IMR-90 (cell line): Measurements from ENCODE around the gene AGAP1. TPM values are rescaled to one million over a fixed set of nuclear protein-coding genes. Genes with fewer than 3 reads are reported as not detected.

Experiments used
- ATAC-seq: fragments of 200-7000 bp; cut with Tn5 transposase; 2 replicates; pipeline ENCODE4 v1.9.1; 2020; ENCODE audit warnings: low read depth, mild to moderate bottlenecking, moderate library complexity
- BruUV-seq: library from RNA; stranded (reverse); fragments of 400-500 nt; replicated peaks from 2 replicates; lab custom pipeline; 2021; lab: Mats Ljungman, UMichigan
- CTCF ChIA-PET: fragments of 300-600 bp; formaldehyde crosslinking; extraction: SDS; loops from one replicate; lab custom pipeline; 2021; ENCODE audit warnings: antibody characterized with exemption; lab: Yijun Ruan, JAX
- POLR2A ChIA-PET: fragments of 300-600 bp; sonication (Branson Sonifier 250); formaldehyde crosslinking; loops from one replicate; lab custom pipeline; 2022; ENCODE audit warnings: antibody characterized with exemption; ENCODE audit not compliant: unreplicated experiment; lab: Charles Lee
- DNase-seq: peaks from one replicate; pipeline ENCODE4 v3.0.0; 2013
- H2AFZ ChIP-seq: replicated peaks from 2 replicates; pipeline ENCODE3; 2013; ENCODE audit warnings: low read length, mild to moderate bottlenecking; ENCODE audit not compliant: poor library complexity
- H2AK5ac ChIP-seq: 2 replicates; pipeline ENCODE4 v1.6.1; 2013; ENCODE audit warnings: low read depth, low read length, inconsistent platforms
- H2AK9ac ChIP-seq: replicated peaks from 2 replicates; pipeline ENCODE3; 2013; ENCODE audit warnings: mild to moderate bottlenecking, low read depth, low read length, moderate library complexity; ENCODE audit not compliant: poor library complexity
- H2BK120ac ChIP-seq: 2 replicates; pipeline ENCODE4 v1.6.1; 2013; ENCODE audit warnings: low read depth, low read length, inconsistent platforms
- H2BK15ac ChIP-seq: 3 replicates; pipeline ENCODE4 v1.6.1; 2013; ENCODE audit warnings: low read depth, low read length, inconsistent platforms
- H2BK20ac ChIP-seq: 2 replicates; pipeline ENCODE4 v1.6.1; 2013; ENCODE audit warnings: low read depth, mild to moderate bottlenecking, inconsistent platforms, low read length, moderate library complexity
- H2BK5ac ChIP-seq: 2 replicates; pipeline ENCODE4 v1.6.1; 2013; ENCODE audit warnings: mild to moderate bottlenecking, low read depth, low read length, inconsistent platforms; ENCODE audit not compliant: poor library complexity, severe bottlenecking
- H3K14ac ChIP-seq: replicated peaks from 2 replicates; pipeline ENCODE4 v1.6.1; 2013; ENCODE audit warnings: low read depth, low read length, inconsistent platforms
- H3K18ac ChIP-seq: 2 replicates; pipeline ENCODE4 v1.6.1; 2013; ENCODE audit warnings: low read depth, low read length, control low read depth
- H3K23ac ChIP-seq: 2 replicates; pipeline ENCODE4 v1.6.1; 2013; ENCODE audit warnings: low read depth, low read length, inconsistent platforms
- H3K27ac ChIP-seq: 2 replicates; pipeline ENCODE4 v1.5.1; 2013; ENCODE audit warnings: mild to moderate bottlenecking, control low read depth, low read length; ENCODE audit not compliant: insufficient read depth
- H3K27me3 ChIP-seq: 2 replicates; pipeline ENCODE4 v1.6.1; 2013; ENCODE audit warnings: low read length; ENCODE audit not compliant: control insufficient read depth, insufficient read depth
- H3K36me3 ChIP-seq: 2 replicates; pipeline ENCODE4 v1.6.1; 2013; ENCODE audit warnings: low read length, mixed read lengths; ENCODE audit not compliant: control insufficient read depth, insufficient read depth
- H3K4ac ChIP-seq: 2 replicates; pipeline ENCODE4 v1.6.1; 2013; ENCODE audit warnings: low read depth, low read length, inconsistent platforms
- H3K4me1 ChIP-seq: 2 replicates; pipeline ENCODE4 v1.6.1; 2013; ENCODE audit warnings: low read length, mixed read lengths; ENCODE audit not compliant: control insufficient read depth, insufficient read depth
- H3K4me2 ChIP-seq: 2 replicates; pipeline ENCODE4 v1.6.1; 2013; ENCODE audit warnings: low read depth, mild to moderate bottlenecking, control low read depth, low read length, moderate library complexity
- H3K4me3 ChIP-seq: 2 replicates; pipeline ENCODE4 v1.5.1; 2013; ENCODE audit warnings: low read depth, mild to moderate bottlenecking, control low read depth, low read length, moderate library complexity; ENCODE audit not compliant: insufficient read depth
- H3K56ac ChIP-seq: 2 replicates; pipeline ENCODE4 v1.6.1; 2013; ENCODE audit warnings: low read length, inconsistent platforms; ENCODE audit not compliant: insufficient read depth; ENCODE audit errors: extremely low read depth
- H3K79me1 ChIP-seq, 2 experiments: 2 replicates each; pipeline ENCODE4 v1.6.1; 2013; ENCODE audit warnings: low read length in 2 of 2, inconsistent platforms in 1 of 2, low read depth in 1 of 2
- H3K9ac ChIP-seq: 2 replicates; pipeline ENCODE4 v1.6.1; 2013; ENCODE audit warnings: low read depth, low read length, control low read depth
- H3K9me1 ChIP-seq: 2 replicates; pipeline ENCODE4 v1.6.1; 2013; ENCODE audit warnings: low read length, inconsistent platforms; ENCODE audit not compliant: insufficient read depth
- H3K9me3 ChIP-seq: 2 replicates; pipeline ENCODE4 v1.6.1; 2013; ENCODE audit warnings: low read length; ENCODE audit not compliant: control insufficient read depth, insufficient read depth
- H4K20me1 ChIP-seq: 2 replicates; pipeline ENCODE4 v1.6.1; 2013; ENCODE audit warnings: low read length, inconsistent platforms; ENCODE audit not compliant: insufficient read depth
- H4K5ac ChIP-seq: 2 replicates; pipeline ENCODE4 v1.6.1; 2013; ENCODE audit warnings: mild to moderate bottlenecking, low read depth, low read length, control low read depth
- H4K8ac ChIP-seq, 2 experiments: 2 replicates each; pipeline ENCODE4 v1.6.1; 2013; ENCODE audit warnings: low read depth in 2 of 2, low read length in 2 of 2, control low read depth in 1 of 2, inconsistent platforms in 1 of 2
- H4K91ac ChIP-seq: 2 replicates; pipeline ENCODE4 v1.6.1; 2013; ENCODE audit warnings: low read depth, low read length, inconsistent platforms; ENCODE audit not compliant: insufficient read depth
- BHLHE40 ChIP-seq: fragments of 150-350 bp; IDR thresholded peaks from 2 replicates; pipeline ENCODE4 v1.6.1; 2016; ENCODE audit warnings: mild to moderate bottlenecking, low read depth, low read length
- CEBPB ChIP-seq: IDR thresholded peaks from 2 replicates; pipeline ENCODE4 v1.6.1; 2012; ENCODE audit warnings: low read depth, low read length, improper control_type of control experiment
- CHD1 ChIP-seq: IDR thresholded peaks from 2 replicates; pipeline ENCODE4 v1.6.1; 2012; ENCODE audit warnings: low read depth, low read length, improper control_type of control experiment
- CTCF ChIP-seq: conservative IDR thresholded peaks from 2 replicates; pipeline ENCODE4 v1.5.1; 2012; ENCODE audit warnings: mild to moderate bottlenecking, low read depth, low read length, improper control_type of control experiment
- ELK1 ChIP-seq: fragments of 150-350 bp; IDR thresholded peaks from 2 replicates; pipeline ENCODE4 v1.6.1; 2016; ENCODE audit warnings: low read depth, mild to moderate bottlenecking, low read length, moderate library complexity, borderline replicate concordance
- FOS ChIP-seq: fragments of 150-350 bp; IDR thresholded peaks from 2 replicates; pipeline ENCODE4 v1.6.1; 2016; ENCODE audit warnings: low read depth, low read length
- MAFK ChIP-seq: IDR thresholded peaks from 2 replicates; pipeline ENCODE4 v1.6.1; 2012; ENCODE audit warnings: low read depth, low read length, improper control_type of control experiment
- MAZ ChIP-seq: IDR thresholded peaks from 2 replicates; pipeline ENCODE4 v1.6.1; 2012; ENCODE audit warnings: low read depth, mild to moderate bottlenecking, low read length, improper control_type of control experiment, moderate library complexity, borderline replicate concordance
- MXI1 ChIP-seq: IDR thresholded peaks from 2 replicates; pipeline ENCODE4 v1.6.1; 2012; ENCODE audit warnings: low read depth, mild to moderate bottlenecking, low read length, moderate library complexity, borderline replicate concordance
- NFE2L2 ChIP-seq: fragments of 150-350 bp; IDR thresholded peaks from 2 replicates; pipeline ENCODE4 v1.6.1; 2016; ENCODE audit warnings: low read depth, mild to moderate bottlenecking, low read length
- POLR2A ChIP-seq: IDR thresholded peaks from 2 replicates; pipeline ENCODE4 v1.6.1; 2012; ENCODE audit warnings: mild to moderate bottlenecking, low read depth, low read length
- RAD21 ChIP-seq: IDR thresholded peaks from 2 replicates; pipeline ENCODE4 v1.6.1; 2012; ENCODE audit warnings: low read length, improper control_type of control experiment
- RCOR1 ChIP-seq: IDR thresholded peaks from 2 replicates; pipeline ENCODE4 v1.6.1; 2012; ENCODE audit warnings: mild to moderate bottlenecking, low read length, improper control_type of control experiment; ENCODE audit not compliant: insufficient replicate concordance
- RFX5 ChIP-seq: IDR thresholded peaks from 2 replicates; pipeline ENCODE4 v1.8.0; 2012; ENCODE audit warnings: low read depth, mild to moderate bottlenecking, low read length, moderate library complexity
- SMC3 ChIP-seq: fragments of 150-350 bp; IDR thresholded peaks from 2 replicates; pipeline ENCODE4 v1.6.1; 2016; ENCODE audit warnings: low read depth, mild to moderate bottlenecking, antibody characterized with exemption, low read length, moderate library complexity
- USF2 ChIP-seq: fragments of 150-350 bp; IDR thresholded peaks from 2 replicates; pipeline ENCODE4 v1.6.1; 2017; ENCODE audit warnings: mild to moderate bottlenecking, antibody characterized with exemption, low read length, low read depth
- WGBS, 2 experiments: methylation state at CpG; one replicate each; pipeline versions ENCODE4 v1.1.5 to v1.1.7; 2013; ENCODE audit warnings: missing lambda C conversion rate in 2 of 2; ENCODE audit not compliant: insufficient read length in 1 of 2; ENCODE audit errors: extremely low coverage in 2 of 2; 5-methylcytosine and 5-hydroxymethylcytosine counted together
- dilution Hi-C: fragments of 300-500 bp; cut with HindIII; formaldehyde crosslinking; loops from one replicate; pipeline ENCODE4 v1.14.3; 2018; ENCODE audit warnings: low sequenced_read_pairs; ENCODE audit not compliant: unreplicated experiment
- in situ Hi-C: fragments of 300-500 bp; cut with MboI; formaldehyde crosslinking; loops from 3 replicates; pipeline ENCODE4 v1.14.3; 2019; ENCODE audit warnings: low sequenced_read_pairs, inconsistent platforms, mixed read lengths
- intact Hi-C: fragments of 100-400 bp; cut with micrococcal nuclease; formaldehyde crosslinking; loops from 2 replicates; pipeline ENCODE4 v1.10.0; 2022
- polyA plus RNA-seq, 3 experiments: library from polyadenylated mRNA; depleted of rRNA; stranded (reverse); fragments of >200 nt; gene quantifications; 2 replicates each; pipeline ENCODE4 v1.2.3, GENCODE V29; 2012; ENCODE audit warnings: low replicate concordance in 1 of 3
- total RNA-seq: library from RNA; depleted of rRNA; stranded (reverse); fragments of >200 nt; gene quantifications from 2 replicates; pipeline ENCODE4 v1.2.3, GENCODE V29; 2012

Gene AGAP1
- total and polyA plus RNA-seq, 2 of the 4 experiments (the other 2 are of a cell fraction), result 15.1 to 16.4 TPM

GRCh38 chr2:235546436-235546835 is 52.6 kb downstream of the AGAP1 start:
- no peak overlapping the region for H4K8ac ChIP-seq
- no peak for ATAC-seq
- H3K27me3 ChIP-seq, result no peaks in the 10 kb centered on the region
- dilution Hi-C loops (no loop called here), intact Hi-C loops (no loop called here), in situ Hi-C loops (no loop called here)
- no peak overlapping the region for H2BK5ac ChIP-seq
- ChIA-PET CTCF (no interaction called here), POLR2A (no interaction called here)
- H4K20me1 ChIP-seq, result peaks cover 80% of the 10 kb centered on the region
- H2BK120ac ChIP-seq, result no peak overlapping the region
- H3K9me1 ChIP-seq, result 0 out of 2 replicates have a peak, but pooled peaks cover 6% of the 10 kb centered on the region
- no peak overlapping the region for H3K4ac ChIP-seq
- H3K23ac ChIP-seq, result no peak overlapping the region
- no peaks in the 10 kb centered on the region for H3K36me3 ChIP-seq
- no peak overlapping the region for H4K91ac ChIP-seq
- no peak overlapping the region for H2BK15ac ChIP-seq
- no peak overlapping the region for H3K56ac ChIP-seq
- no peaks in the 10 kb centered on the region for H3K9me3 ChIP-seq
- no peak overlapping the region for H2BK20ac ChIP-seq
- H3K14ac ChIP-seq, result no peak overlapping the region
- H3K27ac ChIP-seq, result no peak overlapping the region
- H3K4me1 ChIP-seq, result peaks cover 2% of the 10 kb centered on the region; the same call in 1 of the 2 replicates
- H2AK9ac ChIP-seq, result peak overlapping the region; percentile 74
- H3K18ac ChIP-seq, result no peak overlapping the region
- no peak overlapping the region for H3K4me3 ChIP-seq
- 57% methylated on average over 4 of the region's 9 CpGs; no CpG with 5 or more reads in 1 of the 2 experiments for WGBS, 2 experiments
- H4K5ac ChIP-seq, result no peak overlapping the region
- H3K4me2 ChIP-seq, result no peak overlapping the region
- no peak overlapping the region for H3K9ac ChIP-seq
- no peak for TF ChIP-seq USF2
- TF ChIP-seq BHLHE40, result no peak
- no peak for TF ChIP-seq CHD1
- TF ChIP-seq CEBPB, result no peak
- no peak for TF ChIP-seq NFE2L2
- TF ChIP-seq POLR2A, result no peak
- TF ChIP-seq MXI1, result no peak
- no peak for TF ChIP-seq RCOR1
- TF ChIP-seq RFX5, result no peak
- no peak for TF ChIP-seq MAFK
- TF ChIP-seq ELK1, result no peak
- no peak for TF ChIP-seq MAZ
- no peak for TF ChIP-seq SMC3
- TF ChIP-seq FOS, result no peak
- no peak for TF ChIP-seq RAD21
- TF ChIP-seq CTCF, result no peak
- no peak overlapping the region for H2AK5ac ChIP-seq
- no TSS peak for BruUV-seq
- H2AFZ ChIP-seq, result no peak overlapping the region
- peaks cover 34 to 65% of the 10 kb centered on the region in 2 experiments for H3K79me1 ChIP-seq
- no peak for DNase-seq
